Activated B cell treated with CpG ODN at 0.5 μM for 24 hours (primary cell): ENCODE measurements around the gene SLC22A12. TPM values are rescaled to one million over a fixed set of nuclear protein-coding genes. Genes with fewer than 3 reads are reported as not detected.

ENCODE experiments used
- ATAC-seq: fragments of 200-7000 bp; cut with Tn5 transposase; one replicate; pipeline ENCODE4 v1.10.0; 2021; ENCODE audit warnings: low read depth, mild to moderate bottlenecking, moderate library complexity
- CTCF ChIA-PET: fragments of 350-600 bp; sonication (Branson Sonifier 250); formaldehyde crosslinking; loops from one replicate; lab custom pipeline; 2021; ENCODE audit warnings: antibody characterized with exemption; lab: Charles Lee
- POLR2A ChIA-PET: fragments of 350-600 bp; sonication (Branson Sonifier 250); formaldehyde crosslinking; loops from one replicate; lab custom pipeline; 2021; ENCODE audit warnings: antibody characterized with exemption; lab: Charles Lee
- DNase-seq: peaks from one replicate; pipeline ENCODE4 v3.0.0; 2022
- H3K27ac Mint-ChIP-seq: one replicate; pipeline ENCODE4 v1.8.0; 2020; ENCODE audit warnings: mixed read lengths
- H3K27me3 Mint-ChIP-seq: one replicate; pipeline ENCODE4 v1.8.0; 2021; ENCODE audit warnings: mixed read lengths
- H3K36me3 Mint-ChIP-seq: one replicate; pipeline ENCODE4 v1.8.0; 2021; ENCODE audit warnings: low read depth, mixed read lengths
- H3K4me1 Mint-ChIP-seq: one replicate; pipeline ENCODE4 v1.8.0; 2021; ENCODE audit warnings: mixed read lengths
- H3K4me3 Mint-ChIP-seq: one replicate; pipeline ENCODE4 v1.8.0; 2020; ENCODE audit warnings: mild to moderate bottlenecking, mixed read lengths
- H3K9me3 Mint-ChIP-seq: one replicate; pipeline ENCODE4 v1.8.0; 2020; ENCODE audit warnings: mixed read lengths
- intact Hi-C: fragments of 100-400 bp; cut with micrococcal nuclease; formaldehyde crosslinking; loops from one replicate; pipeline ENCODE4 v1.15.1; 2024
- total RNA-seq: library from RNA; stranded (reverse); gene quantifications from 2 replicates; pipeline ENCODE4 v1.2.3, GENCODE V29; 2022
- TF ChIP-seq, protein P1 (sequence below): fragments of 200-600 bp; IDR thresholded peaks from one replicate; pipeline ENCODE4 v1.8.0; 2022; ENCODE audit warnings: antibody characterized with exemption, mild to moderate bottlenecking

The SLC22A12 gene
- total RNA-seq, 1 donor from 2014 or later: not detected

GRCh38 chr11:64599698-64600211 is 8.7 kb downstream of the SLC22A12 start:
- POLR2A ChIA-PET: no interaction called here
- Mint-ChIP-seq H3K27me3 (no peaks in the 10 kb centered on the region), H3K36me3 (no peaks in the 10 kb centered on the region), H3K4me1 (no peaks in the 10 kb centered on the region), H3K4me3 (no peak overlapping the region), H3K9me3 (no peaks in the 10 kb centered on the region), H3K27ac (no peak overlapping the region)
- intact Hi-C loops: no loop called here
- DNase-seq: no peak
- TF ChIP-seq, protein P1, sequence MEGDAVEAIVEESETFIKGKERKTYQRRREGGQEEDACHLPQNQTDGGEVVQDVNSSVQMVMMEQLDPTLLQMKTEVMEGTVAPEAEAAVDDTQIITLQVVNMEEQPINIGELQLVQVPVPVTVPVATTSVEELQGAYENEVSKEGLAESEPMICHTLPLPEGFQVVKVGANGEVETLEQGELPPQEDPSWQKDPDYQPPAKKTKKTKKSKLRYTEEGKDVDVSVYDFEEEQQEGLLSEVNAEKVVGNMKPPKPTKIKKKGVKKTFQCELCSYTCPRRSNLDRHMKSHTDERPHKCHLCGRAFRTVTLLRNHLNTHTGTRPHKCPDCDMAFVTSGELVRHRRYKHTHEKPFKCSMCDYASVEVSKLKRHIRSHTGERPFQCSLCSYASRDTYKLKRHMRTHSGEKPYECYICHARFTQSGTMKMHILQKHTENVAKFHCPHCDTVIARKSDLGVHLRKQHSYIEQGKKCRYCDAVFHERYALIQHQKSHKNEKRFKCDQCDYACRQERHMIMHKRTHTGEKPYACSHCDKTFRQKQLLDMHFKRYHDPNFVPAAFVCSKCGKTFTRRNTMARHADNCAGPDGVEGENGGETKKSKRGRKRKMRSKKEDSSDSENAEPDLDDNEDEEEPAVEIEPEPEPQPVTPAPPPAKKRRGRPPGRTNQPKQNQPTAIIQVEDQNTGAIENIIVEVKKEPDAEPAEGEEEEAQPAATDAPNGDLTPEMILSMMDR: no peak
- CTCF ChIA-PET: no interaction called here
- no peak for ATAC-seq

DNA sequence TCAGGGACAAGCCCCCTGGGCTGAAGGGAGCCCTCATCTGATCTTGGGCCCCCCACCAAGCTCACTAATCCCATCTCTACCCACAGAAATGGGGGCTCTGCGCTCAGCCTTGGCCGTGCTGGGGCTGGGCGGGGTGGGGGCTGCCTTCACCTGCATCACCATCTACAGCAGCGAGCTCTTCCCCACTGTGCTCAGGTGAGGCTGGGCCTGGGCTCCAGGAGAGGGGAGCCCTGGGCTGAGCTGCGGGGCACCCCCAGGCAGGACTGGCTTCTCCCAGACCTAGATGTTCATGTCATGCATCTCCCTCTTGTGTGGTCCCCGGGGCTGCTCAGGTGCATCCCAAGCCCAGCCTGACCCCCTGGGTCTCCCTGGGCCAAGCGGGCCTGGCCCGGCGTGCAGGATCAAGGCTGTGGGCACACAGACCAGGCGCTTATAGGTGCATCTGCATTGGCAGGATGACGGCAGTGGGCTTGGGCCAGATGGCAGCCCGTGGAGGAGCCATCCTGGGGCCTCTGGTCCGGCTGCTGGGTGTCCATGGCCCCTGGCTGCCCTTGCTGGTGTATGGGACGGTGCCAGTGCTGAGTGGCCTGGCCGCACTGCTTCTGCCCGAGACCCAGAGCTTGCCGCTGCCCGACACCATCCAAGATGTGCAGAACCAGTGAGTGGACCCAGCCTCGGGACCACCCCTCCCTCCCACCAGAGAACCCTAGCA is 9.4 kb downstream of the SLC22A12 start:
- no peak overlapping the region for H3K4me3 Mint-ChIP-seq
- ATAC-seq (no peak), DNase-seq (no peak)
- intact Hi-C loops: no loop called here
- POLR2A ChIA-PET: no interaction called here
- CTCF ChIA-PET: no interaction called here
- TF ChIP-seq, protein P1: no peak
- H3K27ac Mint-ChIP-seq: no peak overlapping the region
- no peaks in the 10 kb centered on the region for H3K36me3 Mint-ChIP-seq
- H3K4me1 Mint-ChIP-seq: no peaks in the 10 kb centered on the region
- H3K27me3 Mint-ChIP-seq: peaks cover 2% of the 10 kb centered on the region
- no peaks in the 10 kb centered on the region for H3K9me3 Mint-ChIP-seq

- Mint-ChIP-seq H3K9me3 (no peaks in the 10 kb centered on the region), H3K36me3 (no peaks in the 10 kb centered on the region), H3K4me1 (no peaks in the 10 kb centered on the region), H3K4me3 (no peak overlapping the region), H3K27ac (no peak overlapping the region), H3K27me3 (peaks cover 5% of the 10 kb centered on the region)
- no peak for DNase-seq
- intact Hi-C loops: no loop called here
- TF ChIP-seq, protein P1: no peak
- ChIA-PET CTCF (no interaction called here), POLR2A (no interaction called here)
- ATAC-seq: no peak
Measured at GRCh38 chr11:64601605-64602465, 10.8 kb downstream of the SLC22A12 start.

DNA sequence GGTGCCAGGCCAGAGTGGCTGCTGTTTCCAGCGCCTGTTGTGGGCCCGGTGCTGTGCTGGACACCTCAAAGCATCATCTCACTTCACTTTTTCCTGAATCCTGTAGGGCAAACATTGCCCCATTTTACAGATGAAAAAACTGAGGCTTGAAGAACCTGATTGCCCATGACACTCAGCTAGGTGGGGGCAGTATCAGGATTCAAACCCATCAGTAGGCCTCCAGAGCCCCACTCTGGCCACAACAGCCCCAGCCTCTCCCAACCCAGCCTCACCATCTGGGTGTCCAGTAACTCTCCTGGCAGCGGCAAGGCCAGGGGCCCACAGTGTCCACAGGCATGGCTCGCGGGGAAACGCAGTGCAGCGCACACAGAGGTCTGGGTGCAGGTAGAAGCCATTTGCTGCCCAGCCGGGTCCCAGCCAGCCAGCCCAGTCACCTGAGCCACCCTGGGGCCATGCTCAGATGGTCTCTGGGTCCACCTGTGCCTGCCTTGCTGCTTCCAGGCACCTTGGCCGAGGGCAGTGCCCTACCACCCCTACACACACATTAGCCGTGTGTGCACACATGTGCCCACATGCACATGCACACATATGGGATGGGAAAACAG is 11.5 kb downstream of the SLC22A12 start:
- DNase-seq: no peak
- Mint-ChIP-seq H3K4me1 (no peaks in the 10 kb centered on the region), H3K27me3 (peaks cover 5% of the 10 kb centered on the region), H3K9me3 (no peaks in the 10 kb centered on the region), H3K36me3 (no peaks in the 10 kb centered on the region), H3K4me3 (no peak overlapping the region), H3K27ac (no peak overlapping the region)
- TF ChIP-seq, protein P1: no peak
- ATAC-seq: no peak
- intact Hi-C loops: no loop called here
- ChIA-PET CTCF (no interaction called here), POLR2A (no interaction called here)
